Stimulated activated naive CD4-positive, alpha-beta T cell treated with Interleukin-2 at 50 U/mL for 16 hours (primary cell): ENCODE results near the gene ZFHX3.

Source experiments
- DNase-seq: peaks from one replicate; lab custom pipeline; 2025; lab: John Stamatoyannopoulos, UW

ZFHX3 gene

DNA sequence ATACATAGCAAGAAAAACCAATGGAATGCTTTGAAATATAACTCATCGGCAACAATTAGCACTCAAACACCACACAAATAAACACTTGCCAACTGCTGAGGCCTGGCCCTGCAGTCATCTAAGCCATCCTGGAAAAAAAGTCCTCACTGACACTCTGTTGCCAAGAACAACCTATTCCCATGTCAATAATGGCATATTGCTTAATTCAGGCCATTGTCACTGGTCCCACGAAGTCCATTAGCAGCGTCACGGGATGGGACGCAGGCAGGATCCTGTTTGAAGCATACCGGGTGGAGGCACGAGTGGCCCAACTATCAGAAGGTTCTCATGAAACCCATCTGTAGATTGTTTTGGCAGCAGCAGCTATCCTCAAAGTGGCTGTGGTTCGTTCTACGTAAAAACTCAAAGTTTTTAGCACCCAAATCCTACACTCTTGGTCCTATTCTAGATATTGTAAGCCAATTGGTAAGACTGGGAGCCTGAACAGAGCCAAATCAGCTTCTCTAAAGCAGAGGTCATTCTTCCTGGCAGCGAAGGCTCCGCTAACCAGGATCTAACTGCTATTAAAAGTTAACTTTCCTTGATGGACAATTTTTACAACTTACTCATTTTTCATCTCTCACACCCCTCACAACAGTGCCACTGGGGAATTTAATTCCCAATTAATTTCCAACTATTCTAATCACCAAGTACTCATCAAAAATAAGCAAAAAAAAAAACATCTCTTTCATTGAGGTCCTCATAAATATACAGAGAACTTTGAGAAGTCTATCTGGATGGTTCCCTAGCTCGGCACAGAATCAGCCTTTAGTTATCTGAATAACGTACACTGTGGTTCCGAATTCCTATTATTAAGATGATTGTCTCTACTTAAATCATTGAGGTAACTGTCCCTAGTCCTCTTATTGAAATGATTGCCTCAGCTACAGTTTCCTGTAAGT lies 91.5 kb downstream of the ZFHX3 start:
- DNase-seq: no peak

DNA sequence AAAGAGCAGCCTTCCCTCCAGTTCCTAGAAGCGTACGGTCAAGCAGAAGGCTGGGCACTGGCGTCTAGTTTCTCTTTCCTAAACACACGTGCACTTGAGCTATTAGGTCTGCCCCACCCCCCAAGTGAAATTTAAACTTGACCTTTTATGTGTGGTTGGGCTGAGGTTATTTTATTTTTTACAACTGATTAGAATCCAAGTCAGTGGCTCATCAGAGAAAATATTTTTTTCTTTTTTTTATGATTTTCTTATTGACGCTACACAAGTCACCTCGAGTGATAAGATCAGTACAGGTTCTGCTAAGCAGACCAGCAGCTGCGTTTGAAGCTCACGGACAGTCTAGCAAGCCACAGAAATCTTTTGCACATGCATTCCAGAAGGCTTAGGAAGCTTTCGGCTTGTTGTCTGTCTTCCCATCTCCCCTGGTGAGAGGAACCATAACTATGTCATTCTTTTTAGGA lies 95.1 kb downstream of the ZFHX3 start:
- no peak for DNase-seq

DNA sequence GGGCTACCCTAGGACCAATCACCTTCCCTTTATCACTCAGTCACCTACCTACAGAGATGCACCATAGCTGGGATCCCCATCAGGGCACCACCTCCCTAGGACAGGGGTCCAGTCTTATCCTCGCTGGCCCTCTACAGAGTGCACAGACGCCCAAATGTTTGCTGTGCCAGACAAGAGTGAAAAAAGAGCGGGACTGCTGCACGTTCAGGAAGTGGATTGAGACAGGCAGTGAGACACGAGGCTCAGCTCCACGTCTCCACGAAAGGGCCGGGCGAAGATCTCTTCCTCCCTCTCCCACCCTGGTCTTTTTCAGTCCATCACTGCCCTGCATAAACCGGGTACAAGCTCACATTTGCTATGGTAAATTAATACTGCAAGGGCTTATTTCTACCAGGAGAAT lies 95.5 kb downstream of the ZFHX3 start:
- DNase-seq: no peak

DNA sequence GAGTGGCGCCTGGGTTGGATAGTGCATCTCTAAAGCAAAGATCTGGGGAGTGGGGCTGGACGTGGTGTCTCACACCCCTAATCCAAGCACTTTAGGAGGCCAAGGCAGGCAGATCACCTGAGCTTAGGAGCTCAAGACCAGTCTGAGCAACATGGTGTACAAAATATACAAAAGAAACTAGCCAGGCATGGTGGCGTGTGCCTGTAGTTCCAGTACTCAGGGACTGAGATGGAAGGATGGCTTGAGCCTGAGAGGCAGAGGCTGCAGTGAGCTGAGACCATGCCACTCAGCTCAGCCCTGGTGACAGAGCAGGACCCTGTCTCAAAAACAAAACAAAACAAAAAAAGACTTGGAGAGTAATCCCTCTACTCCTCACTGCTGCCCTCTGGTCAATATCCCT lies 96.0 kb downstream of the ZFHX3 start:
- DNase-seq: no peak

DNA sequence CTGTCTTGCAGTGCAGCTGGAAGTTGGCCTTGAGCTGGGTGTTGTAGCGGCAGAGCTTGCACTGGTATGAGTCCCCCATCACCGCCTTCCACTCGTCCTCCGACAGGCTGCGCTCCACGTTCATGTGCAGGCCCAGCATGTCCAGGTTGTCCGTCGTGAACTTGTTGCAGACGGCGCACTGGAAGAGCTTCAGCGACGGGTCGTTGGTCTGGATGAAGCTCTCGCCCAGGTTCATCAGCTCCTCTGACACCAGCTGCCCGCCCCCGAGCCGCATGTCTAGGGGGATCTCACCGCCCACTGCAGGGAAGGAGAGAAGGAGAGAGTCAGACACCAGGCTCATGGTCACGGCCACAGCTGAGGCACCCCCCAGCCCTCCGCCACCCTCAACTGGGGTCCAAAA lies 97.3 kb downstream of the ZFHX3 start:
- no peak for DNase-seq

DNA sequence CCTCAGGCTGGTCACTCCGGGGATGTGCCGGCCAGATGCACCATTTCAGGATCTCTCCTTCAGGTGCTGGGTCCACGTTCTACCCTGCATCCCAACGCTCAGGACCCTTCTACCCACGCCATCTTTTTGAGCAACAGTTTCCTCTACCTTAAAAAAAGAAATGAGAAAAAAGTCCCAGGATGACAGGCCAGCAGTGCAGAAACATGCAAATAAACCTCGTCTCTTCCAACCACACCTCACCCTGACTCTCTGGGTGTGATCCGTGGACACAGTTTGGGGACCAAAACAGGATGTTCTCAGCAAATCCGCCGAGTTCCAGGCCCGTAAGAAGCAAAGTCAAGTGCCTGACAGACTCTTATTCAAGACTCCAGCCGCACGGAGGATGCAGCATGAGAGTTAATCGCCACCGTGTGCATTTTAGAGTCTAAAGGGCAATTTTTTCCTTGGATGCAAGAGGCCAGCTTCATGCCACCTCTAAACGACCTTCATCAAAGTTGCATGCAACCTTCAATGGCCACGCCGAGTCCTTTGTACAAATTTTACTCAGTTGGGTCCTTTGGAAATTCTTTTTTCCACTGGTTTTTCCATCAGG lies 99.6 kb downstream of the ZFHX3 start:
- DNase-seq: no peak

DNA sequence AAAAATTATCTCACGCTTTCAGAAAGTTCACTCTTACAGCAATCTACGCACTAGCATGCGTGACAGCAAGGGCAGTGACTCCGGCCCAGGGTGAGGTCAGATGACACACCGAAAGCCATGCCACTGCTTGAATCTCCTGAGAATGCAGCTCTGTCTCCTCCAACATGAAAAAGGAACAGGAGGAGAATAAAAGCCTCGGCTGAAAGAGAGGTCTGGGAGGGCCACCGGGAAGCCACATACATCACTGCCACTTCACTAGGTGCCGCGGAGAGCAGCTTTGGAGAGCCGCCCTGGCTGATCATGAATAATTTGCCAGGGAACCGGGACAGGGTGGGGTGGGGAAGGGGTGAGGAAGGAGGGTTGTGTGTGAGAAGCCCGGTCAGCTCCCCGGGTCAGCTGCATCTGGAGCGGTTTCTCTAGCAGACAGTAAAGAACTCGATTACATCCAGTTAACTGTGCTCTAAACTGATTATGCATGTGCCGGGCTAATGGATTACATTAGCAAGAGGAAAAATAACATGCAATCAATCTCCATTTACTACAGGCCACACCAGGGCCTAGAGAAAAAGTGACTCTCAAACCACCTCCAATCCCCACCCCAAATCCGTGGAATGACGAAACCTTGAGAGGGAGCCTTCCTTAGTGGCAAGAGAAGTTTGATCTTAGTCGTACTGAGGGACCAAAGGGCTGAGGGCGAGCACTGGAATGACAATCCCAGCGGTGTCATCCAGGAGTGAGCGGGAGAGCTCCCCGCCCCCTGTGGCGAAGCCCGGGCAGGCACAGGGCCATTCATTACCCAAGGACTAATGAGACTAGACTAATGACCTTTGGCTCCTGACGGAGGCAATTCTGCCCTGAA lies 100.3 kb downstream of the ZFHX3 start:
- DNase-seq: no peak

DNA sequence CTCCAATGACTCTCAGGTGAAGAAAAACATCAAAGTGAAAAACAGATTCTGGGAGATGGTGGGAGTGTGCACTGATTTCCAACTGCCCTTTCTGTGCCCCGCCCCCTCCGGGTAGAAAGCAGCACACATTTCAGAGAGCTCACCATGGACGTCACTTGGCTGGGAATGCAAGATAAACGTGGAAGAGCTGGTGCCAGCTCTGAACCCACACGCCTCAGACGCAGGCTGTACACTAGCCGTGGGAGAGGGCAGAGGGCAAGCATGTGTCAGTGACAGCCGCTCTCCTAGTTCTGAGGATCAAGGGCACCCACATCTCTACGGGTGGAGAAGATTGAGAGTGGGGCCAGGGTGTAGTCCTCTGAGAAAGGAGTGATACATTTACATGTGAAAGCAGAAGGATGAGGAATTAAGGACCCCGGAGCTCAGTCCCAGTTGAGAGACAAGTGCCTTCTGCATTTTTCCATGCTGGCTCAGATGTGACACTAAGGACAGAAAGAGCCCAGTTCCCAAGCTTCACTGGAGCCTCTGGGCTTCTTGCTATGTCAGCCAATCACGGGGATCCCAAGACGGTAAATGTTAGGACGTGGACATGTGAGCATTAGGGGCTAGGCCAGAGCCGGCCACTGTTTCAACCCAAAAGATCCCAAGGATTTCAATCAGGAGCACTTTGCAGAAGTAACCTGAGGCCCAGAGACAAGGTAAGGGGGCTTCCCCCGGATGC lies 101.3 kb downstream of the ZFHX3 start:
- no peak for DNase-seq

DNA sequence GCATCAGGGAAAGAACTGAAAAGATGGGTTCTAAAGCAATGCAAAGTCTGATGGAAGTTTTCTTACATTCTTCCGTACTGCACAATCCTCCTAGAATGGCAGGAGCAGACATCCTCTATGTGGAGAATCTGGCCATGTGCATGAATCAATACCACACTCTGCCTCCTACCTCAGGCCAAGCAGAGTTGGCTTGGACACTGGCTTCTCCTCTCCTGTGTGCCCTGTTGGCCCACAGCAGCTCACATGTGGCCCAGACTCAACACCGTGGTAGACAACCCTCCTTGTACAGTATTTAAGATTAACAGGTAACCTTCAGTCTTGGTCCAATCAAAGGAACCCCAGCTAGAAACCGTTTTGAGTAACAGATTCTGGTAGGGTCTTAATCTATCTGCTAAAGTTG lies 101.9 kb downstream of the ZFHX3 start:
- DNase-seq: no peak

DNA sequence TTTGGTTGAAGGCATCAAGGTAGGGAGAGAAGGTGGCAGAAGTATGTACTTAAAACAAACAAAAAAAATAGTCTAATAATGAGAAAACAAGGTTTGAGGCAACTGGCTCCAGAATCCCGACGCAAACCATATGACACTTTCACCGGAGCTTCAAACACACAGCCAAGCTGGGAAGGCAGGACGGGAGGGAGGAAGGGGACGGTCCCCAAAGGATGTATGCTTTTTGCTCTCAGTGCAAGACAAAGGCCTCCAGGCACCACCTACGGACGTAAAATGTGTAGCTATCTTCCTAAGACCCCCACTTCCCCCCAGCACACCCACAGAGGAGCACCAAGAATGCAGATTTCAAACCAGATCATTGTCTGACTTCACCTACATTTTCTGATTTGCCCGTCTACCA lies 102.3 kb downstream of the ZFHX3 start:
- DNase-seq: no peak

DNA sequence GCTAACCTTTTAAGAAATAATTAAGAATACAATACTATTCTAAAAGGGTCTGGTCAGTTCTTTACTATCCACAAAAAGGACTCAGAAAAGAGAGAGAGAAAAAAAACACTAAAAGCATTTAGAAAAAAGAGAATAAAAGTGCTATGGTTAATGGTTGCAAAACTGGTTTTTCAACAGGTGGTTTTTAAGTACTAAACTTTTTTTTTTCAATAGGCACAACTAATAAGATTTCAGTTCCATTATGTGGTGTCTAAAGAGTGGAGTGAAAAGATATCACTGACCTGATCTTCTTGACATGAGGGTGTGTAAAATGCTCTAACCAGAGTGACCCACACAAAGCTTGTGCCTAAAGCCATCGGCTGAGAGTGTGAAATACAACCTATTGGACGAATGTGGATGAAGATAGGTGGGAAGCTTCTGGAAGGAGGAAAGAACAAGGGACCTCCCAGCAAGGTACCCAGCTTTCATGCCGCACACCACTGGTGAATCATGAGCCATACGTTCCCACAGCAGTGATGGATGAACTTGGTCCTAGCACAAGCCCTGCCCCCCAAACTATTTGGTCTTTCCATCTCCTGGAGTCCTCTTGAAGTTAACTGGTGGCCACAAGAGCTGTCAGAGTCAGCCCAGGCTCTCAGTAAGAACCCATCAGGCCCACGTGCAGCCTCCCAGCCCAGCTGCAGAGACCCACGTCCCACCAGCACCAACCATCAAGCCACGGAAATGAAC lies 103.0 kb downstream of the ZFHX3 start:
- DNase-seq: no peak

DNA sequence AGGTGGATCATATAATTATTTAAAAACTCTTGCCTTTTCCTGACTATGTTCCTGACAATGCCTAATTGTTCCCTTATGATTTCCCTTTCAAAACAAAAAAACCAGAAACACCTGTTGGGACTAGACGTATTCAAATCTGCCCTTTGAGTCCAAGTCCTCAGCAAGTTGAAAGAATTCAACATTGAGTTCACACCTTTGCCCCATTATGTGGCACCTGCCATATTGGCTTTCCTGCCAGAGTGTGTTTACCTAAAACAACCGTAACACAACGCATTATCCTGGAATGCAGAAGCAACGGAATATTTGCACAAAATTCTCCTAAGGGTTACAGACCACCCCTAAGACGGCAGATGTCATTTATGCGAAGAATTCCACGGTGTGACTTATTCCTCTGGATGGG lies 105.9 kb downstream of the ZFHX3 start:
- DNase-seq: no peak

DNA sequence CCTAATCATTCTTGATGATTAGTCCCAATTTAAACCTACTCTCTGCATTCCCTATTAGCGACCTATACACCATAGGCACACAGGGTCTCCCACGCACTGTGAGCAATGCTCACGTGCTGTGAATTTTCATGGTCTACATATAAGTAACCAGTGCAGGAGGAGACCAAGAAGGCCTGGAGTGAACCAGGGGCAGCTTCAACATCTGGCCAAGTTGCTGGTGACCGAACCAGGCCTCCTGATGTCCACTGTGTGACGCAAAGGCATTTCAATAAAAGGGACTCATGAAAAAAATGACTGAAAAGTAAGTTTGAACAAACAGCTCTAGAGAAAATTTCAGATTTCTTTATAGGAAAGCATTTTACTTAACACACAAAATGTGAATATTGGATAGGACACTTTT lies 107.0 kb downstream of the ZFHX3 start:
- DNase-seq: no peak

DNA sequence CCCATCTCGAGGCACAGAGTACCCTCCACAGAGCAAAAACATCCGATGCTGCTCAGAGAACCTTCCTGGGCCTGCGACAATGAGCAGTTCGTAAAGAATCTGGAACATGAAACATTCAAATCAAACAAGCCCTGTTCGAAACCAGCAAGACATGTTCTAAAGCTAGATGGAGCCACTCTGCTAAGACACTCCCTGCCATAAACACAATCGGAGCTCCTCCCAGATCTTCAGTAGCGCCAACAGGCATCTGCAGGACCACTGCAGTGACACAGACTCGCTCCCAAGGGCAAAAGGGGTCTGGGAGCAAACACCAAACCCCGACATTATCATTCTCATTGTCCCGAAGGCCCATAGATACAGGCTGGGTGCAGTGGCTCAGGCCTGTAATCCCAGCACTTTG lies 108.7 kb downstream of the ZFHX3 start:
- no peak for DNase-seq

DNA sequence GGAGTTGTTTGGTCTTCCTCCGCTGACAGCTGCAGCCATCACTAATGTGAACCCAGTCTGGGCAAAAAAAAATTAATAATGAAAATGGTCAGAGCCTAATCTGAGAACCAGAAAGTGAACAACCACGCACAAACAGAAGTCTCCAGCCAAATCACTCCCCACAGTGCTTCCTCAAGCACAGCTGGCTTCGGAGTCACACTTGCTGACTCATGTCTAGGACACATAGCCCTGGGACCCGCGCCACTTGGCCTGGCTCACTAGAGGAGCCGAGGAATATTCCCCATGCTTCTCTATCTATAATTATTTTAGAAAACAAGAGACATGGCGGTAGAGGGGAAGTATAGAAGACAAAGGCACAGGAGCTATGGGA lies 109.1 kb downstream of the ZFHX3 start:
- DNase-seq: no peak

DNA sequence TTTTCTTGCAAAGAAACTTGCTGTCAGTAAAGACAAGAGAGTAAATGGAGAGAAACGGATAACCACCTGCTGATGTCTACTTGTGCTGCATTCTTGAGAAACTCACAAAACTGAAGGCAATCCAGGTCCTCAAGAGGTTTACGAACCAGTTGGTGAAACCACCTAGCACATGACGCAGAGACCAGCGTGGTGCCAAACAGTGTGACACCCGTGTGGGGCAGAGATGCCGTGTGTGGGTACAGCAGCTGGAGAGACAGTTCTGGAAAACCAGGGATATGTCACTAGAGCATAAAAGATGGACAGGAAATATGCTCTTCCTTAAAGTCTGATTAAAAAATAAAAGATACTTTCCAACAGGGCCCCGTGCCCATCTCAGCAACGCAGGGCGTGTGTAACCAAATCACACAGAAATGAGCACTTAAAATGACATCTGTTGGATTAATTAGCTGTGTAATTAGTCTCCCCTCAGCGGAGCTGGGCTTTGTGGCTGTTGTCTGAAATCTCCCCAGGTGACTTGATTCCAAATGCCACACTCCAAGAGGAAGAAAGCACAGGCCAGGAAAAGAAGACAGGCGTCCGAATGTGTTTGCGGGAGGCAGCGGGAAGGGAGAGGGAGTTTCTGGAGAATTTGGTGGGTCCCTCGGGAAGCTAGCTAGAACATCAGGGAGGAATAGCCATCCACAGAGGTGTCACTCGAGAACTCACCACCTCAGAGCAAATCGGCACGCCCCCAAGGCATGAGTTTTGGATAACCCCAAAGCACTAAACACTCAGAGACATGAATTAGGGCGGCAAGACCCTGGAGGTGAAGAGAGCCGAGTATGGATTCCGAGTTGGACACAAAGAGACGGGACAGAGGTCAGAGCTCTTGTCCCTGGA lies 109.8 kb downstream of the ZFHX3 start:
- DNase-seq: no peak

DNA sequence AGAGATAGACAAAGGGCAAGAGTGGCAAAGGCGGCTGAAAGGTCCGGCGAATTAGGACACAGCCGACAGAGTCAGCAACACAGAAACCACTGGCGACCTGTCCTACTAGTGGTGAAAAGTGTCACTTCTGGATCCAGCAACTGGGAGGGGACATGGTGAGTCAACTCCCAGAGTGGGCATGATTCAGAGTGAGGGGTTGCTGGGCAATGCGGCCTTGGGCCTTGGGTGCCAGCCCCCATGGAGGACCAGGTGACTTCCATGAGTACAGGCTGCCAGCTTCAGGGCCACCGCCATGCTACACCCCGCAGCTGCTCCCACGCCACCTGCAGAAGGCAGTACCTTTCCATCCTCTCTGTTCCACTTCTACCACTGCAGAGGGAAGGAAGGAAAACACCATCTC lies 110.6 kb downstream of the ZFHX3 start:
- DNase-seq: no peak

DNA sequence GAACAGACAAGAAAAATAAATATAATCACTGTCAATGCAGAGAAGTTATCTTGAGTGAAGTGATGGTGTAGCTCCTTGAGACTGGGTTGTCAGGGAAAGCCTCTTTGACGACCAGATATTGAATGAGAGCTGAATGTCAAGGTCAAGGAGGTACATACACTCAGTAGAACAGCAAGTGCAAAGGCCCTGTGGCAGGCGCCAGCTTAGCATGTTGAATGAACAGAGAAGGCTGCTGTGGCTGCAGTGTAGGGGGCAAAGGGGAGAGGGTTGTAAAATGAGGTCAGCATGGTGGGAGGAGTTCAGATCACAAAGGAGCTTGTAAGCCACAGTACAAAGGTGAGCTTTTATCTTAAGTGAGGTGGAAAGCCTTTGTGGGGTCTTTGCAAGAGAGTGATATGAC lies 111.5 kb downstream of the ZFHX3 start:
- no peak for DNase-seq

DNA sequence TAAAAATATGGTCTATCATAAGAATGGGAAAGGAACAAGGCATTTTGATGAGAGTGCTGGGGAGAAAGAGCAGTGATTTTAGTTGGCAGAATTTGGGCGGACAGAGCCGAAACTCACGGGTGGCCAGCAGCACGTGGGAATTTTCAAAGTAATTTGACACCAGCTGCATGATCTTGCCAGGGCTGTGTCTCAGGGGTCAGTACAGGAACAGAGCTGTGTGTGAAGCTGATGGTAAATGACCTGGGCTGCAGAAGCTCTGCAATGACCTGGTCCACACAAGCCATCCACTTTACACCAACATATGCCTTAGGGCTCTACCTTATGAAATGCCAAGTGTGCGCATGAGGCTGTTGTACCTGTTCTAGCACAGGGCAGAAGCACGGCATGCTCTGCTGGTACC lies 112.0 kb downstream of the ZFHX3 start:
- DNase-seq: no peak

DNA sequence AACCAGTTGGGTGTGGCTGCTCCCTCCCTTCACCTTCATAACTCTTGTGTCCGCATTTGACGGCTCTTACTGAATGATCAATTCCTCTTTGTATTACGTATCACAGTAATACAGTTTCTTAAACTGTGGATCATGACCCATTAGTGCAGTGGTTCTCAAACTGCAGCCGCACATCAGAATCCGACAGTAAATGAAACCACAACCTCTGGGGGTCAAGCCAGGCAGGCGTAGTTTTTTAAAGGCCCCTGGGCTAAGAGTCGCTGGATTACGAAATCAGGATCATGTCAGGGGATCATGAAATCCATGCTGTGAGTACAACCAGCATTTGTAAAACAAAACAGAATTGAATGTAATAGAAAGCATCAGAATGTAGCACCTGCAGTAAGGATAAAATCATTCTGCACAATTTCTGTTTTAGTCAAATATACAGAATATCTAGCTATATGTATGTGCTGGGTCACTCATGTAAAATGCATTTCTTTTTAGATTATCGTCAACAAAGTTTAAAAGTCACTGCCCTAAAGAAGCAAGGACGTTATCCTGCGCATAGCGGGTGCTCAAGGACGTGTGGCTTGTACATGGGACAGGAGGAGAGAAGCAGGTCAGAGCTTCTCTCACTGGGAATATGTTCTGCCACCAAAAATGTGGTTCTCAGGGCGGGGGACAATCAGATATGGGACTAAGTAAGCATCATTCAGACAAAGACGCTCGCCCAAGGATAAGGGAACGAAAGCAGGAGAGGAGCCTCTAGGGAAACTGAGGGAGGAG lies 113.1 kb downstream of the ZFHX3 start:
- no peak for DNase-seq
